CD4-positive, alpha-beta T cell treated with Interleukin-15 for 1 hour (primary cell): ENCODE measurements around the gene ABCB10.
"Not testable (repeated sequence)": the region's sequence is repeated elsewhere in the genome, so short reads cannot be mapped to it uniquely, and the experiment has no call there.

ENCODE experiments used
- DNase-seq: peaks from one replicate; pipeline ENCODE4 v3.0.0-alpha.2; 2020

ABCB10 gene

DNA sequence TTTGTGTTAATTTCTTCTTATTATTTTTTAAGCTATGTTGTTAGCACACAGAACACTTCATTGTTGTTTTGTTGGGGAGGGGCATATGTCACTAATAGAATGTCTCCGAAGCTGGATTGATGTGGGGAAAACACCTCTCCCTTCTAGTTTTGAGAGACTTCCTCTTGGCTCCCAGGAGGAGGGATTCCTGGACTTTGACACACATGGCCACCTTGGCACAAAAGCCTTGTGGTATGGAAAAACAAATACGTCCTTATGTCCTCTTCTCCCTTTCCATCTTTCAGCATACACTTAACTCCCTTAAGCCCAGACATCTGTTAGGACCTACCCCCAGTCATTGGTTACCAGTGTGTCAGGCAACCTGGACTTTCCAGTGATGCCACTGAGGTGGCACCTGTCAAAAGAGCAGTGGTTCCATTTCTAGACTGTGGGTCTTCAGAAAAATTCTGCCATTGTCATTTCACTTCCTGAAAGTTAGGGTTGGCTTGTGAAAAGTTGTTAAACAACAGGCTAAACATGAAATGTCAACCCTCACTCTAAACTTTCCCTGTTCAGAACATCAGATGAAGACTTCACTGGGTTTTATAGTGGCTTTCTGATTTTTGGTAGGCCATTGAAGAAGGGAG is 12.5 kb upstream of the ABCB10 start:
- no peak for DNase-seq

- no peak for DNase-seq
These were observed 11.8 kb upstream of the ABCB10 start for GRCh38 chr1:229570305-229570704.

GRCh38 chr1:229567109-229567868 is 8.8 kb upstream of the ABCB10 start:
- no peak for DNase-seq

GRCh38 chr1:229563701-229564100 is 5.2 kb upstream of the ABCB10 start:
- DNase-seq, result no peak

GRCh38 chr1:229563241-229563640 is 4.7 kb upstream of the ABCB10 start:
- no peak for DNase-seq

- no peak for DNase-seq
These were observed 4.2 kb upstream of the ABCB10 start for GRCh38 chr1:229562686-229563085.

GRCh38 chr1:229561141-229561540 is 2.6 kb upstream of the ABCB10 start:
- DNase-seq, result no peak

DNA sequence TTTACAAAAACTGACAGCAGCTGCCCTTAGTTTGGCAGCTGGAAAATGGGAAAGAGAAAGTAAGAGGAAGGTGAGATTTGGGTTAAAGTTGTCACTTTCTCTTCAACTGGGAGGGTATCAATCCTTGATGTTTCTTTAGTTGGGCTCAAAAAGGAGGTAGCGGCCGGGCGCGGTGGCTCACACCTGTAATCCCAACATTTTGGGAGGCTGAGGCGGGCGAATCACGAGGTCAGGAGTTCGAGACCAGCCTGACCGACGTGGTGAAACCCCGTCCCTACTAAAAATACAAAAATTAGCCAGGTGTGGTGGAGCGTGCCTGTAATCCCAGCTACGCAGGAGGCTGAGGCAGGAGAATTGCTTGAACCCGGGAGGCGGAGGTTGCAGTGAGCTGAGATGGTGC is 1.6 kb upstream of the ABCB10 start:
- not testable (repeated sequence) for DNase-seq

DNA sequence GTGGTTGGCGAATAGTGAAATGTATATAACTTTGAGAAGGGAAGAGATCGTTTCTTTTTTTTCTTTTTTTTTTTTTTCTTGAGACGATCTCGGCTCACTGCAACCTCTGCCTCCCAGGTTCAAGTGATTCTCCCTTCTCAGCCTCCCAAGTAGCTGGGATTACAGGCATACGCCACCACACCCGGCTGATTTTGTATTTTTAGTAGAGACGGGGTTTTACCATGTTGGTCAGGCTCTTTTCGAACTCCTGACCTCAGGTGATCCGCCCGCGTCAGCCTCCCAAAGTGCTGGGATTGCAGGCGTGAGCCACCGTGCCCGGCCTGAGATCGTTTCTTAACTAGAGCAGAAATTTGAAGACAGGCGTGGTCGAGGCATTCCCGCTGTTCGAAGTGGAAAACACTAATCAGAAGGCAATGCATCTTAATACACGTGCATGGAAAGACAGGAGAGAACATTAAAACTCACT is 862 bp upstream of the ABCB10 start:
- DNase-seq, result not testable (repeated sequence)

DNA sequence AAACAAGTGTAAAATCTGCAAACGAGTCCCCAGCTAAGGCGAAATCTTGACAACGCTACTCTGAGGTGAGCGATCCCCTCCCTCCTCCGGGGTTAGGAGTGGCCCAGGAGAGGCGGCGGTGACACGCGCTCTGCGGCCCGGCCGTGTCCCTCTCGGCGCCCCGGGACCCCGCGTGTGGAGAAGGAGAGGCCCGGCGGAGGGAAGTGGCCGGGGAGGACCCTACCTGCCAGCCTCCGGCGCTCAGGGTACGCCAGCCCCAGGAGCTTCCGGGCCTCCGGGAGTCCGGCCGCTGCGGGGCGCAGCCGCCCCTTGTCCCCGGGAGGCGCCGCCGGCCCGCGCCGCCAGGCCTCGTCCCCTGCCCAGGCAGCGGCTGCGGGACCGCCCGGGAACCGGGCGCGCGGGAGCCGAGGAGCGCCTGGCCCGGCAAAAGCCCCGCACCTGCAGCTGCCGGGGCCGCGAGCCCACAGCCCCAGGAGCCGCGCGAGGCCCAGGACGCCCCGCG is 543 bp downstream of the ABCB10 start:
- no peak for DNase-seq

- DNase-seq, result no peak
These were observed 1.2 kb downstream of the ABCB10 start for GRCh38 chr1:229557200-229557850.

GRCh38 chr1:229554886-229555621 is 3.5 kb downstream of the ABCB10 start:
- DNase-seq, result no peak

GRCh38 chr1:229553621-229554130 is 4.8 kb downstream of the ABCB10 start:
- DNase-seq, result no peak

GRCh38 chr1:229552732-229553131 is 5.8 kb downstream of the ABCB10 start:
- DNase-seq, result no peak

- no peak for DNase-seq
These were observed 7.5 kb downstream of the ABCB10 start for GRCh38 chr1:229550812-229551567.

- no peak for DNase-seq
These were observed 11.0 kb downstream of the ABCB10 start for GRCh38 chr1:229547542-229547941.

- no peak for DNase-seq
These were observed 13.9 kb downstream of the ABCB10 start for GRCh38 chr1:229544587-229544986.

GRCh38 chr1:229539863-229540506 is 18.5 kb downstream of the ABCB10 start:
- no peak for DNase-seq

- DNase-seq, result no peak
These were observed 19.6 kb downstream of the ABCB10 start for GRCh38 chr1:229538945-229539344.

GRCh38 chr1:229537894-229538293 is 20.6 kb downstream of the ABCB10 start:
- no peak for DNase-seq

DNA sequence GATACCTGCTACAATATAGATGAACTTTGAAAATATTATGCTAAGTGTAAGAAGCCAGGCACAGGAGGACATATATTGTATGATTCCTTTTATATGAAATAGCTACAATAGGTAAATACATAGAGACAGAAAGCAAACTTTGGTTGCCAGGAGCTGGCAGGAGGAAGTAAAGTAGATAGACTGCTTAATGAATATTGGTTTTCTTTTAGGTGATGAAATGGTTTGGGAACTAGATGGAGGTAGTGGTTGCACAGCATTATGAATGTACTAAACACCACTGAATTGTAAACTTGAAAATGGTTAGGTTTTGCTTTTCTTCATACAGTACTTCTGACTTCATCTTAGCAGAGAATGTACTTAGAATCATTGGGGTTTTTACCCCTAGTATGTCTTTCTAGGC is 21.5 kb downstream of the ABCB10 start:
- DNase-seq, result no peak

DNA sequence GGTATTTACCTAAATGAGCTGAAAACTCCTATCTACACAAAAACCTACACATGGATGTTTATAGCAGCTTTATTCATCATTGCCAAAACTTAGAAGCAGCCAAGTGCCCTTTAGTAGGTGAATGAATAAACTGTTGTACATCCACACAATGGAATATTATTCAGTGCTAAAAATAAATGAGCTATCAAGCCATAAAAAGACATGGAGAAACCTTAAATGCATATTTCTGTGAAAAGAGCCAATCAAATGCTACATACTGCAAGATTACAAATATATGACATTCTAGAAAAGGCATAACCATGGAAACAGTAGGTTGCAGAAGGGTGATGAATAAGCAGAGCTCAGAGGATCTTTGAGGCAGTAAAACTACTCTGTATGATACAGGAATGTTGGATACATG is 23.3 kb downstream of the ABCB10 start:
- DNase-seq, result no peak
